ENCODE measurements around the gene GGA1.
"Not testable (repeated sequence)": the region's sequence is repeated elsewhere in the genome, so short reads cannot be mapped to it uniquely, and the experiment has no call there.

Gene GGA1

GRCh38 chr22:37570661-37570976 lies 38.0 kb upstream of the GGA1 start:
- DNase-seq (ENCODE audit: low read depth): no peak

GRCh38 chr22:37571258-37571991 lies 37.2 kb upstream of the GGA1 start:
- no peak for DNase-seq (ENCODE audit: low read depth)

- DNase-seq (ENCODE audit: low read depth): no peak
Measured at GRCh38 chr22:37571992-37572373, 36.7 kb upstream of the GGA1 start.

DNA sequence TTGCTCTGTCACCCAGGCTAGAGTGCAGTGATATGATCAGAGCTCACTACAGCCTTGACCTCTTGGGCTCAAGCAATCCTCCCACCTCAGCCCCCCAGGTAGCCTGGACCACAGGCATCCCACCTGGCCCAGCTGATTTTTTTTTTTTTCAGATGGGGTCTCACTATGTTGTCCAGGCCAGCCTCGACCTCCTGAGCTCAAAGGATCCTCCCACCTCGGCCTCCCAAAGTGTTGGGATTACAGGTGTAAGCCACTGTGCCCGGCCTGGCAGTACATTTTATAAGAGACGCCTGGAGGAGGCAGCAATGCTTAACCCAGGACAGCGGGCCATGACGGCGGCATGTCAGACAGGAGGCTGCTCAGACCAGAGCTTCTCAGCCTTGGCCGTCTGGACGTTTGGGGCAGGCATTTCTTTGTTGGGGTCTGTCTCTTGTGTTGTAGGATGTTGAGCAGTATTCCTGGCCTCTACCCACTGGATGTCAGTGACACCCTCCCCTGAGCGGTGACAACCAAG lies 33.1 kb upstream of the GGA1 start:
- no peak for DNase-seq (ENCODE audit: low read depth)

- no peak for DNase-seq (ENCODE audit: low read depth)
Measured at GRCh38 chr22:37578002-37578401, 30.6 kb upstream of the GGA1 start.

DNA sequence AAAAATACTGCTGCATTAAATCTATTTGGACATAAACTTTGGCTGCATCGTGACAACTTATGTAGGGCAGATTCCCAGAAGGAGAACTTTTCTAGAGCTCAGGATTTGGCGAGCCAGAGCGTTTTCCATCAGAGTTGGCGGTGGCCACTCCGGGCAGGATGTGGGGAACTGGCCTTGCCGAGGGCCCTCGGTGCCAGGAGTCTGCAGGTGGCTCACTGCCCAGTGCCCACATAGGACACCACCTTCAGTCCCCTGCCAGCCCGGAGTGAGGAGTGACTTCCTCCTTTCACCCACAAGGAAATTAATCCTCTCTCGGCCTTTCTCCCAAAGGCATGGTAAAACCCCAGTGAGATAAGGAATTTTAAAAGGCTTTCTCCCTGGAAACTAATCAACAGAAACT lies 27.1 kb upstream of the GGA1 start:
- no peak for DNase-seq (ENCODE audit: low read depth)

- no peak for DNase-seq (ENCODE audit: low read depth)
Measured at GRCh38 chr22:37582526-37582925, 26.1 kb upstream of the GGA1 start.

DNA sequence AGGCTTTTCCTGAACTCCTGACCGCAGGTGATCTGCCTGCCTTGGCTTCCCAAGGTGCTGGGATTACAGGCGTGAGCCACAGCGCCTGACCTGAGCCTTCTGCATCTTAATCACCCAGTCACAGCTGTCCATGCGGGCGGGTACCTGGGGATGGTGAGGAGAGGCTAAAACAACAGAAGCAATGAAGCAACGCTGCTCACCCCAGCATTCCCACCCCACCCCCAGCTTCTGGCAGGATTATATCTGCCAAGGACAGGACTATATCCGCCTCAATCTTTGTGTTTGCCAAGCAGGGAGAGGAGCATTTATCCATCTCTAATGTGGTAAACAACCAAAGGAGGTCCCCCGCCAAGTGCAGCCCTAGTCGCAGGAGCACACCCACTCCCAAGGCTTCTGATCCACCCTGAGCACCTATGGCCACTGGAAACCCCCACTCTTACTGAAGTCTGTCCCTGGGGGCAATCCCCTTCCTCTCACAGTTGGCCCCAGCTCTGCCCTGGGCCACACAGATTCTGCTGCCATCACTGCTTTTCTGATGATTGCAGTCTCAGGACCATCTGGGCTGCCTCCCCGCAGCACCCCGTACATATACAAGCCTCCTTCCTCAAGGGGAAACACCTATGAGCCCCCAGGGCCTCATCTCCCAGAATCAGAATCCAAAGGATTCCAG lies 20.0 kb upstream of the GGA1 start:
- DNase-seq (ENCODE audit: low read depth): no peak

GRCh38 chr22:37589636-37590035 lies 19.0 kb upstream of the GGA1 start:
- no peak for DNase-seq (ENCODE audit: low read depth)

- DNase-seq (ENCODE audit: low read depth): not testable (repeated sequence)
Measured at GRCh38 chr22:37591081-37591480, 17.6 kb upstream of the GGA1 start.

GRCh38 chr22:37591823-37592404 lies 16.7 kb upstream of the GGA1 start:
- no peak for DNase-seq (ENCODE audit: low read depth)

DNA sequence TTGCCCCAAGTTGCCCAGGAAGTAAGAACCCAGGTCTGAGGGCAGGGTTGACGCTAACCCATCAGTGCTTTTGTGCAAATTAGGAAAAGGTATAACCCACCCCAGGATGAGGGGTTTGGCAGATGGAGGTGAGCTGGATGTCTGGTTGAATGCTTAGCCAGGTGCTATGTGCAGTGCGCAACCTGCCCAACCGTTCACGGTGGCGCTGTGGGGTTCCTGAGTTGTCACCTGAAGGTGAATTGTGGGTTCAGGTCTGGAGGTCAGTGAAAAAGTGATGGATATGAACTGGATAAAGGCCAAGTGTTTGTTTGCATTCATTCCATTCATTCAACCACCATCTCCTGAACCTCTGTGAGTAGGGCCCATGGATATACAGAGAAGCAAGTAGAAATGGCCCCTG lies 14.4 kb upstream of the GGA1 start:
- no peak for DNase-seq (ENCODE audit: low read depth)

DNA sequence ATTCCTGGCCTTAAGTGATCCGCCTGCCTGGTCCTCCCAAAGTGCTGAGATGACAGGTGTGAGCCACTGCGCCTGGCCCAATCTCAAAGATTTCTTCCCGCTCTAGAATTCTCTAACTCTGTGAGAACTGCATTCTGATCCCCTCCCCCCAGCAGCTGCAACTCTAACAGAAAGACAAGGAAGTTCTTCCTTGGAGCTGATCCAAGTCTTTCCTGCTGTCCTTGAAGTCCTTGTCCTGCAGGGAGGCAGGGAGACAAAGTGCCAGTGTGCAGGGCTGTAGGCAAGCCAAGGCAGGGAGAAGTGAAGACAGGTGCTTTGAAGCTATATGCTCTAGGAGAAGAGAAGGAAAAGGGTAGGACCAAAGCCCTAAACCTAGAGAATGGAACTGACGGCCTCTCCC lies 9.5 kb upstream of the GGA1 start:
- no peak for DNase-seq (ENCODE audit: low read depth)

GRCh38 chr22:37601203-37601539 lies 7.5 kb upstream of the GGA1 start:
- no peak for DNase-seq (ENCODE audit: low read depth)

GRCh38 chr22:37601540-37602442 lies 6.8 kb upstream of the GGA1 start:
- peak; percentile 36 for DNase-seq (ENCODE audit: low read depth)

GRCh38 chr22:37602546-37603277 lies 5.9 kb upstream of the GGA1 start:
- not testable (repeated sequence) for DNase-seq (ENCODE audit: low read depth)

GRCh38 chr22:37604074-37604473 lies 4.6 kb upstream of the GGA1 start:
- no peak for DNase-seq (ENCODE audit: low read depth)

- DNase-seq (ENCODE audit: low read depth): no peak
Measured at GRCh38 chr22:37604875-37605274, 3.8 kb upstream of the GGA1 start.

- DNase-seq (ENCODE audit: low read depth): no peak
Measured at GRCh38 chr22:37607010-37607934, 1.4 kb upstream of the GGA1 start.

- DNase-seq (ENCODE audit: low read depth): no peak
Measured at GRCh38 chr22:37607935-37608476, 628 bp upstream of the GGA1 start.
